WTC11 (cell line): Measurements from ENCODE around the gene TMED1. TPM values are rescaled to one million over a fixed set of nuclear protein-coding genes. Genes with fewer than 3 reads are reported as not detected.

Source experiments
- ATAC-seq: fragments of 200-7000 bp; cut with Tn5 transposase; 2 replicates; pipeline ENCODE4 v1.10.0; 2021; ENCODE audit warnings: mild to moderate bottlenecking, moderate library complexity
- CTCF ChIA-PET: fragments of 300-600 bp; sonication (Branson Sonifier 250); formaldehyde crosslinking; loops from one replicate; lab custom pipeline; 2021; ENCODE audit warnings: antibody characterized with exemption; lab: Charles Lee
- POLR2A ChIA-PET: fragments of 350-600 bp; sonication (Branson Sonifier 250); formaldehyde crosslinking; loops from one replicate; lab custom pipeline; 2021; ENCODE audit warnings: antibody characterized with exemption; lab: Charles Lee
- DNase-seq: peaks from one replicate; pipeline ENCODE4 v3.0.0; 2021; ENCODE audit warnings: low spot score
- H3K27ac Mint-ChIP-seq: 2 replicates; pipeline ENCODE4 v1.8.0; 2021; ENCODE audit warnings: mixed read lengths
- H3K27me3 Mint-ChIP-seq: 2 replicates; pipeline ENCODE4 v1.8.0; 2021; ENCODE audit warnings: low read depth, mild to moderate bottlenecking, moderate library complexity, mixed read lengths
- H3K36me3 Mint-ChIP-seq: 2 replicates; pipeline ENCODE4 v1.8.0; 2021; ENCODE audit warnings: mixed read lengths
- H3K4me1 Mint-ChIP-seq: 2 replicates; pipeline ENCODE4 v1.8.0; 2022; ENCODE audit warnings: mixed read lengths
- H3K4me3 Mint-ChIP-seq: 2 replicates; pipeline ENCODE4 v1.8.0; 2021; ENCODE audit warnings: mild to moderate bottlenecking, moderate library complexity, mixed read lengths
- H3K9me3 Mint-ChIP-seq: 2 replicates; pipeline ENCODE4 v1.8.0; 2021; ENCODE audit warnings: mixed read lengths
- AFF4 ChIP-seq: sonication (generic); formaldehyde crosslinking; IDR thresholded peaks from 2 replicates; pipeline ENCODE4 v1.8.1; 2023; ENCODE audit warnings: mild to moderate bottlenecking, missing genetic modification reagents, borderline replicate concordance
- ARID4B ChIP-seq: sonication (generic); formaldehyde crosslinking; IDR thresholded peaks from 2 replicates; pipeline ENCODE4 v1.8.0; 2023; ENCODE audit warnings: missing genetic modification reagents, mild to moderate bottlenecking, borderline replicate concordance
- CTCF ChIP-seq: fragments of 200-600 bp; IDR thresholded peaks from 2 replicates; pipeline ENCODE4 v1.8.0; 2022; ENCODE audit warnings: antibody characterized with exemption
- E2F1 ChIP-seq: sonication (generic); formaldehyde crosslinking; IDR thresholded peaks from 2 replicates; pipeline ENCODE4 v1.8.0; 2022; ENCODE audit warnings: mild to moderate bottlenecking, missing genetic modification reagents
- HMGXB4 ChIP-seq: sonication (generic); formaldehyde crosslinking; IDR thresholded peaks from 2 replicates; pipeline ENCODE4 v1.8.1; 2023; ENCODE audit warnings: mild to moderate bottlenecking, moderate library complexity, missing genetic modification reagents
- KAT7 ChIP-seq: sonication (generic); formaldehyde crosslinking; IDR thresholded peaks from 2 replicates; pipeline ENCODE4 v1.8.1; 2023; ENCODE audit warnings: missing genetic modification reagents, mild to moderate bottlenecking, borderline replicate concordance
- MLX ChIP-seq: sonication (generic); formaldehyde crosslinking; IDR thresholded peaks from 2 replicates; pipeline ENCODE4 v1.8.1; 2023; ENCODE audit warnings: mild to moderate bottlenecking, missing genetic modification reagents, moderate library complexity
- NFATC4 ChIP-seq: fragments of 250-450 bp; sonication (Bioruptor Pico); IDR thresholded peaks from 2 replicates; pipeline ENCODE4 v1.9.0; 2021; ENCODE audit warnings: mild to moderate bottlenecking
- PRRX2 ChIP-seq: fragments of 250-450 bp; sonication (Bioruptor Pico); IDR thresholded peaks from 2 replicates; pipeline ENCODE4 v1.8.0; 2021; ENCODE audit warnings: mild to moderate bottlenecking
- SOX15 ChIP-seq: fragments of 250-450 bp; sonication (Bioruptor Pico); IDR thresholded peaks from 2 replicates; pipeline ENCODE4 v1.9.0; 2021; ENCODE audit warnings: mild to moderate bottlenecking
- ZBTB21 ChIP-seq: sonication (generic); formaldehyde crosslinking; IDR thresholded peaks from 2 replicates; pipeline ENCODE4 v1.8.1; 2023; ENCODE audit warnings: mild to moderate bottlenecking, missing genetic modification reagents, borderline replicate concordance
- ZNF121 ChIP-seq: sonication (generic); formaldehyde crosslinking; IDR thresholded peaks from 2 replicates; pipeline ENCODE4 v1.8.0; 2023; ENCODE audit warnings: missing genetic modification reagents
- ZNF219 ChIP-seq: sonication (generic); formaldehyde crosslinking; IDR thresholded peaks from 2 replicates; pipeline ENCODE4 v1.8.0; 2023; ENCODE audit warnings: missing genetic modification reagents, mild to moderate bottlenecking, borderline replicate concordance
- ZNF263 ChIP-seq: sonication (generic); formaldehyde crosslinking; IDR thresholded peaks from 2 replicates; pipeline ENCODE4 v1.8.1; 2022; ENCODE audit warnings: low read depth, mild to moderate bottlenecking, moderate library complexity, missing genetic modification reagents
- ZNF423 ChIP-seq: fragments of 250-450 bp; sonication (Bioruptor Pico); IDR thresholded peaks from 2 replicates; pipeline ENCODE4 v2.1.2; 2022; ENCODE audit warnings: mild to moderate bottlenecking, moderate library complexity
- total RNA-seq: library from RNA; stranded (reverse); gene quantifications from 3 replicates; pipeline ENCODE4 v1.2.3, GENCODE V29; 2021

TMED1 gene
- total RNA-seq, 1 experiment from 2014 or later = 28.5 TPM

- ChIA-PET POLR2A (interaction anchor here (0.7 to 2.5 kb wide), 3 partner anchors 16 to 358 kb away, joined by 3 to 12 read pairs (median 3); no protein-coding TSS in a partner anchor), CTCF (interaction anchor here (0.5 to 3.7 kb wide), 18 partner anchors 8 to 155 kb away, joined by 3 to 62 read pairs (median 9); partner anchors contain the start of genes DNM2 and TMED1)
- peak overlapping the region; percentile 90 for H3K4me3 Mint-ChIP-seq
- TF ChIP-seq NFATC4 (CRISPR knock-in tag) = no peak
- no peak for TF ChIP-seq KAT7 (CRISPR knock-in tag)
- no peak for TF ChIP-seq ZNF219 (CRISPR knock-in tag)
- no peak for TF ChIP-seq ZNF263 (CRISPR knock-in tag)
- TF ChIP-seq MLX (CRISPR knock-in tag) = no peak
- TF ChIP-seq AFF4 (CRISPR knock-in tag) = no peak
- TF ChIP-seq ZBTB21 (CRISPR knock-in tag) = no peak
- no peak for TF ChIP-seq PRRX2 (CRISPR knock-in tag)
- peaks cover 23% of the 10 kb centered on the region for H3K4me1 Mint-ChIP-seq
- no peak for ATAC-seq
- no peaks in the 10 kb centered on the region; the same call in 1 of the 2 replicates for H3K27me3 Mint-ChIP-seq
- no peak for DNase-seq
- no peaks in the 10 kb centered on the region for H3K9me3 Mint-ChIP-seq
- peak overlapping the region; percentile 86 for H3K27ac Mint-ChIP-seq
- 0 out of 2 replicates have a peak, but pooled peaks cover 7% of the 10 kb centered on the region for H3K36me3 Mint-ChIP-seq
Measured at GRCh38 chr19:10872546-10873107, 36.6 kb upstream of the TMED1 start.

- H3K36me3 Mint-ChIP-seq = 0 out of 2 replicates have a peak, but pooled peaks cover 7% of the 10 kb centered on the region
- peak; percentile 73 for TF ChIP-seq ZNF121 (CRISPR knock-in tag)
- 0 out of 2 replicates have a peak, but pooled peaks have one; percentile 18 for TF ChIP-seq CTCF
- TF ChIP-seq SOX15 (CRISPR knock-in tag) = no peak
- TF ChIP-seq E2F1 (CRISPR knock-in tag) = no peak
- TF ChIP-seq ARID4B = 0 out of 2 replicates have a peak, but pooled peaks have one; percentile 17
- peak; percentile 16; the same call in 1 of the 2 replicates for TF ChIP-seq HMGXB4 (CRISPR knock-in tag)
- 0 out of 2 replicates have a peak, but pooled peaks have one; percentile 25 for TF ChIP-seq KAT7 (CRISPR knock-in tag)
- peak; percentile 80 for TF ChIP-seq ZNF423 (CRISPR knock-in tag)
- H3K4me1 Mint-ChIP-seq = peaks cover 23% of the 10 kb centered on the region
- POLR2A ChIA-PET = interaction anchor here (1.1 to 2.5 kb wide), 2 partner anchors 17 to 56 kb away, joined by 3 to 12 read pairs; no protein-coding TSS in a partner anchor
- CTCF ChIA-PET = interaction anchor here (1.0 to 6.0 kb wide), 21 partner anchors 8 to 173 kb away, joined by 3 to 70 read pairs (median 8); partner anchors contain the start of genes DNM2, QTRT1 and TMED1
- no peaks in the 10 kb centered on the region; the same call in 1 of the 2 replicates for H3K27me3 Mint-ChIP-seq
- DNase-seq (peak; percentile 33), ATAC-seq (no peak)
- H3K27ac Mint-ChIP-seq = no peak overlapping the region
- H3K4me3 Mint-ChIP-seq = peak overlapping the region; percentile 90
- no peaks in the 10 kb centered on the region for H3K9me3 Mint-ChIP-seq
Measured at GRCh38 chr19:10871711-10872545, 35.9 kb upstream of the TMED1 start.
